ENCODE measurements around the gene TEX22.

The TEX22 gene

DNA sequence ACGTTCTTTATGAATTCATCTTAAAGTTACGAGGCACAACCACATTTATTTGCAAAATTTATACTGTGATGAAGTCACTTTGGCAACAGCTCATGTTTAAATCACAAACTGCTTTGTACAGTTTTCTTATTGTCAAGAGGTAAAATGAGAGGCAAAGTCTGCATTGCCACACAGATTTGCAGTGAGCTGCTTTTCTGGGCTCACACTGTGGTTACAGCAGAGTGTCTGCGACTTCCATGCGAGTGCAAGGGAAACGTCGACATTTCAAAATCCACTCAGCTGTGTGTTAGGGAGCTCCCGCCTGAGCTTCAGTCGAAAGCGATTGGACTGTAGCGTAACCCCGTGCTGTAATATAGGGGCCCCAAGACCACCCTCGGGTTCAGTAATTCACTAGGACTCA is 34.3 kb downstream of the TEX22 start:
- TF ChIP-seq CSDC2 (CRISPR knock-in tag; IDR thresholded peaks at IDR 0.05) (no peak), TCF4 (CRISPR knock-in tag; IDR thresholded peaks at IDR 0.05; ENCODE audit: borderline replicate concordance) (no peak), TOX (CRISPR knock-in tag; IDR thresholded peaks at IDR 0.05; ENCODE audit: borderline replicate concordance) (no peak), ZC3H10 (CRISPR knock-in tag; IDR thresholded peaks at IDR 0.05) (no peak), RARB (CRISPR knock-in tag; IDR thresholded peaks at IDR 0.05) (no peak), ZNF565 (CRISPR knock-in tag; conservative IDR thresholded peaks at IDR 0.05; ENCODE audit: low read depth) (no peak), OSR1 (CRISPR knock-in tag; IDR thresholded peaks at IDR 0.05) (no peak), ZNF8 (CRISPR knock-in tag; IDR thresholded peaks at IDR 0.05) (no peak)
- TF ChIP-seq, protein P1, sequence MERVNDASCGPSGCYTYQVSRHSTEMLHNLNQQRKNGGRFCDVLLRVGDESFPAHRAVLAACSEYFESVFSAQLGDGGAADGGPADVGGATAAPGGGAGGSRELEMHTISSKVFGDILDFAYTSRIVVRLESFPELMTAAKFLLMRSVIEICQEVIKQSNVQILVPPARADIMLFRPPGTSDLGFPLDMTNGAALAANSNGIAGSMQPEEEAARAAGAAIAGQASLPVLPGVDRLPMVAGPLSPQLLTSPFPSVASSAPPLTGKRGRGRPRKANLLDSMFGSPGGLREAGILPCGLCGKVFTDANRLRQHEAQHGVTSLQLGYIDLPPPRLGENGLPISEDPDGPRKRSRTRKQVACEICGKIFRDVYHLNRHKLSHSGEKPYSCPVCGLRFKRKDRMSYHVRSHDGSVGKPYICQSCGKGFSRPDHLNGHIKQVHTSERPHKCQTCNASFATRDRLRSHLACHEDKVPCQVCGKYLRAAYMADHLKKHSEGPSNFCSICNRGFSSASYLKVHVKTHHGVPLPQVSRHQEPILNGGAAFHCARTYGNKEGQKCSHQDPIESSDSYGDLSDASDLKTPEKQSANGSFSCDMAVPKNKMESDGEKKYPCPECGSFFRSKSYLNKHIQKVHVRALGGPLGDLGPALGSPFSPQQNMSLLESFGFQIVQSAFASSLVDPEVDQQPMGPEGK (CRISPR knock-in tag; IDR thresholded peaks at IDR 0.05; ENCODE audit: borderline replicate concordance): no peak
- ATAC-seq: no peak

DNA sequence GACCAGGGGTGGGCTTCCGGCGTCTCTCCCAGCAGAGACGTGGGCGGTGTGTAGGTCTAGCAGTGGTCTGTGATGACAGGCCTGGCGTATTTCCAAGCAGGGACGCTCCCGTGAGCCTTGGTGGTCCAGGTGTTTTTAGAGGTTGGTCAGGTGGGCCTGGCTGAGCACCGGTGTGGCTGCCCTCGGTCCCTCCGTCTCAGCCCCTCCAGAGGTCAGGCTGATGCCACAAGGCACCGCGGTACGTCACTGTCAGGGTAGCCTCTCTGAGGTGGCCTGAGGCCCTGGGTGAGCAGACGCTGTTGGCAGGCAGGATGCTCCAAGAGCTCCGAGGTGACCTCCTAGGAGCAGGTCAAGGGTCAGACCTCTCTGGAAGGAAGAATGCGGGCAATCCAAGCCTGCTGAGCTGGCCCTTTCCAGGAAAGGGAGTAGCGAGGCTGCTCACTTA is 34.8 kb downstream of the TEX22 start:
- no peak for ATAC-seq

DNA sequence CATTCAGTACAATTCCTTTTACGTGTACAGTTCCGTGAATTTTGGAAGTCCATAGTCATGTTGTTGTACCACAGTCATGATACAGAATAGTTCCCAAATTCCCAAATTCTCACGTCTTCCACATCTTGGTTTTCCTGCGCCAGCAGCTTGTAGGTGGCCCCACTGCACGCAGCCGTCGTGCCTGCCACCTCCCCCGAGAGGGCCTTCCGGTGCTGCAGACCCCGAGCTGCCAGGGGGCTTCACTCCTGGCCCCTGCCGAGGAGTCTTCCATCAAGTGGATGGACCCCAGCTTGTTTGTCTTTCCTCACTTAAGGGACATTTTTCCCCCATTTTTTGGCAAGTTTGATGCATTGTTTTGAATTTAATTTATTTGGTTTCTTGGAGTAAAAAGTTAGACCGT is 38.1 kb downstream of the TEX22 start:
- ATAC-seq: no peak
- TF ChIP-seq ESRRG (CRISPR knock-in tag; IDR thresholded peaks at IDR 0.05): no peak
- TF ChIP-seq ZC3H10 (CRISPR knock-in tag; IDR thresholded peaks at IDR 0.05): no peak

More for the DNA sequence above, 34.8 kb downstream of the TEX22 start:
- TF ChIP-seq TCF4 (CRISPR knock-in tag; IDR thresholded peaks at IDR 0.05; ENCODE audit: borderline replicate concordance): no peak

DNA sequence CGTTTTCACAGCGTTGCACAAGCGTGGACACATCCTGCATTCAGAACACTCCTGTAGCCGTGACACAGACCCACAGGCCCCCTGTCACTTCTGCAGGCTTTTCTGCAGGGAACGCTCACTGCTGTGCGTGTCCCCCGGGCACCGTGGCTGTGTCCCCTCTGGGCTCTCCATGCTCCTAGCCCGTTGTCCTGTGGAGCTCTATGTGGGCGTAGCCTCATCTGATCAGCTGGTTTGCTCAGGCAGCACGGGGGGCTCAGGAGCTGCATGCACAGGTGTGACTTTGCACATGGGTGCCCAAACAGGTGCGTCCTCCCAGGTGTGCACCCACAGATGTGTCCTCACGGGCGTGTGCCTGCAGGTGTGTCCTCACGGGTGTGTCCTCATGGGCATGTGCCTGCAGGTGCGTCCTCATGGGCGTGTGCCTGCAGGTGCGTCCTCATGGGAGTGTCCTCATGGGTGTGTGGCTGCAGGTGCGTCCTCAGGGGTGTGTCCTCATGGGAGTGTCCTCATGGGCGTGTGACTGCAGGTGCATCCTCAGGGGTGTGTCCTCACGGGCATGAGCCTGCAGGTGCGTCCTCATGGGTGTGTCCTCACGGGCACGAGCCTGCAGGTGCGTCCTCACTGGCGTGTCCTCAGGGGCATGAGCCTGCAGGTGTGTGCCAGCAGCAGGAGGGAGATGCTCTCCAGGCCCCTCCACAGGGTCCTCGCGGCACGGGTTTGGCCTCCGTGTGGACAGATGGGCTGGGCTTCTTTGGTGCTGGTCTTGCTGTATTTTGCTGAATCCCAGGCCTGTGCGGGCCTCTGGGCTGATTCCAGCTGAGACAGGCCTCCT is 38.8 kb downstream of the TEX22 start:
- no peak for ATAC-seq
- no peak for TF ChIP-seq ZFP30 (CRISPR knock-in tag; IDR thresholded peaks at IDR 0.05)
- TF ChIP-seq GLIS3 (CRISPR knock-in tag; IDR thresholded peaks at IDR 0.05): no peak

DNA sequence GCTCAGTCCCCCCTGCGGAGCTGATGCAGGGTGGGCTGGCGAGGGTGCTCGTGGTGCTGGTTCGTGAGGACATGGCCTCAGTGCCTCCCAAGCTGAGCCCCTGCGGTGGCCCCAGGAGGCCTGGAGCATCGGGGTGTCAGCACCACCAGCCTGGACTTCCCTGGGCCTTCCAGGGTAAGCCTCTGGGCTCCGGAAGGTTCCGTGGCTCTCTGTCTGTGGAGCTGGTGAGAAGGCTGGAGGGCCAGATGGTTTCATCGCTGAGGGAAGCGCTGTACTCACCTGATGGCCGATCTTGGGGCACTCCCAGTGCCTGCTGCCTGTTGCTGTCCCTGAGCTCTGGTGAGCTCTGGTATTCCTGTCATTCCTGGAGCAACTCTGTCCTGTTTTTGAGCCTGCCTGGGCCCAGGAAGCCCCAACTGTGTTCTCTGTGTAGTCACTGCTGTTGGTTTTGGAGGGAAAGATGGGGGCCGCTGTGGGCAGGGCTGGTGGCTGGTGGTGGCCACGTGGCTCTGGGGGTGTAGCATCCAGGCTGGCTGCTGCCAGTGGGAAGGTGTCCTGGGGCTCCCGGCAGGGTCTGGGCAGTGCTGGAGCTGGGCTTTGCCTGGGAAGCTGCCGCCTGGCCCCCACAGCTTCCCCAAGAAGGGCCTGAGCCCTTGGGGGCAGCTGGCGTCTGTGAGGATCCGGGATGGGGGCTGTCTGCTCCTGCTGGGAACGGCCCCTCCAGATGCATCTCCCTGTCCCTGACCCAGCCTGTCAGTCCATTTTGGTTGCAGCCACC is 39.6 kb downstream of the TEX22 start:
- no peak for TF ChIP-seq ZC3H10 (CRISPR knock-in tag; IDR thresholded peaks at IDR 0.05)
- TF ChIP-seq BACH2 (CRISPR knock-in tag; IDR thresholded peaks at IDR 0.05; ENCODE audit: borderline replicate concordance): no peak
- no peak for TF ChIP-seq ESRRG (CRISPR knock-in tag; IDR thresholded peaks at IDR 0.05)
- TF ChIP-seq ZNF8 (CRISPR knock-in tag; IDR thresholded peaks at IDR 0.05): no peak
- TF ChIP-seq, protein P2, sequence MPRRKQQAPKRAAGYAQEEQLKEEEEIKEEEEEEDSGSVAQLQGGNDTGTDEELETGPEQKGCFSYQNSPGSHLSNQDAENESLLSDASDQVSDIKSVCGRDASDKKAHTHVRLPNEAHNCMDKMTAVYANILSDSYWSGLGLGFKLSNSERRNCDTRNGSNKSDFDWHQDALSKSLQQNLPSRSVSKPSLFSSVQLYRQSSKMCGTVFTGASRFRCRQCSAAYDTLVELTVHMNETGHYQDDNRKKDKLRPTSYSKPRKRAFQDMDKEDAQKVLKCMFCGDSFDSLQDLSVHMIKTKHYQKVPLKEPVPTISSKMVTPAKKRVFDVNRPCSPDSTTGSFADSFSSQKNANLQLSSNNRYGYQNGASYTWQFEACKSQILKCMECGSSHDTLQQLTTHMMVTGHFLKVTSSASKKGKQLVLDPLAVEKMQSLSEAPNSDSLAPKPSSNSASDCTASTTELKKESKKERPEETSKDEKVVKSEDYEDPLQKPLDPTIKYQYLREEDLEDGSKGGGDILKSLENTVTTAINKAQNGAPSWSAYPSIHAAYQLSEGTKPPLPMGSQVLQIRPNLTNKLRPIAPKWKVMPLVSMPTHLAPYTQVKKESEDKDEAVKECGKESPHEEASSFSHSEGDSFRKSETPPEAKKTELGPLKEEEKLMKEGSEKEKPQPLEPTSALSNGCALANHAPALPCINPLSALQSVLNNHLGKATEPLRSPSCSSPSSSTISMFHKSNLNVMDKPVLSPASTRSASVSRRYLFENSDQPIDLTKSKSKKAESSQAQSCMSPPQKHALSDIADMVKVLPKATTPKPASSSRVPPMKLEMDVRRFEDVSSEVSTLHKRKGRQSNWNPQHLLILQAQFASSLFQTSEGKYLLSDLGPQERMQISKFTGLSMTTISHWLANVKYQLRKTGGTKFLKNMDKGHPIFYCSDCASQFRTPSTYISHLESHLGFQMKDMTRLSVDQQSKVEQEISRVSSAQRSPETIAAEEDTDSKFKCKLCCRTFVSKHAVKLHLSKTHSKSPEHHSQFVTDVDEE (CRISPR knock-in tag; IDR thresholded peaks at IDR 0.05): no peak
- TF ChIP-seq ZNF565 (CRISPR knock-in tag; conservative IDR thresholded peaks at IDR 0.05; ENCODE audit: low read depth): no peak
- no peak for TF ChIP-seq ZNF70 (CRISPR knock-in tag; IDR thresholded peaks at IDR 0.05)
- TF ChIP-seq ARNTL (CRISPR knock-in tag; IDR thresholded peaks at IDR 0.05; ENCODE audit: borderline replicate concordance, low read depth): no peak
- TF ChIP-seq, protein P1 (CRISPR knock-in tag; IDR thresholded peaks at IDR 0.05; ENCODE audit: borderline replicate concordance): no peak
- TF ChIP-seq, protein P3, sequence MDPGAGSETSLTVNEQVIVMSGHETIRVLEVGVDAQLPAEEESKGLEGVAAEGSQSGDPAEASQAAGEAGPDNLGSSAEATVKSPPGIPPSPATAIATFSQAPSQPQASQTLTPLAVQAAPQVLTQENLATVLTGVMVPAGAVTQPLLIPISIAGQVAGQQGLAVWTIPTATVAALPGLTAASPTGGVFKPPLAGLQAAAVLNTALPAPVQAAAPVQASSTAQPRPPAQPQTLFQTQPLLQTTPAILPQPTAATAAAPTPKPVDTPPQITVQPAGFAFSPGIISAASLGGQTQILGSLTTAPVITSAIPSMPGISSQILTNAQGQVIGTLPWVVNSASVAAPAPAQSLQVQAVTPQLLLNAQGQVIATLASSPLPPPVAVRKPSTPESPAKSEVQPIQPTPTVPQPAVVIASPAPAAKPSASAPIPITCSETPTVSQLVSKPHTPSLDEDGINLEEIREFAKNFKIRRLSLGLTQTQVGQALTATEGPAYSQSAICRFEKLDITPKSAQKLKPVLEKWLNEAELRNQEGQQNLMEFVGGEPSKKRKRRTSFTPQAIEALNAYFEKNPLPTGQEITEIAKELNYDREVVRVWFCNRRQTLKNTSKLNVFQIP (CRISPR knock-in tag; IDR thresholded peaks at IDR 0.05; ENCODE audit: borderline replicate concordance, low read depth): no peak
- TF ChIP-seq ISL1 (CRISPR knock-in tag; IDR thresholded peaks at IDR 0.05): no peak
- no peak for TF ChIP-seq ZFP3 (CRISPR knock-in tag; IDR thresholded peaks at IDR 0.05)
- ATAC-seq: no peak
